IMR-90 (cell line): ENCODE measurements around the gene HPSE2. TPM values are rescaled to one million over a fixed set of nuclear protein-coding genes. Genes with fewer than 3 reads are reported as not detected.

Source experiments
- ATAC-seq: fragments of 200-7000 bp; cut with Tn5 transposase; 2 replicates; pipeline ENCODE4 v1.9.1; 2020; ENCODE audit warnings: low read depth, mild to moderate bottlenecking, moderate library complexity
- BruUV-seq: library from RNA; stranded (reverse); fragments of 400-500 nt; replicated peaks from 2 replicates; lab custom pipeline; 2021; lab: Mats Ljungman, UMichigan
- CTCF ChIA-PET: fragments of 300-600 bp; formaldehyde crosslinking; extraction: SDS; loops from one replicate; lab custom pipeline; 2021; ENCODE audit warnings: antibody characterized with exemption; lab: Yijun Ruan, JAX
- POLR2A ChIA-PET: fragments of 300-600 bp; sonication (Branson Sonifier 250); formaldehyde crosslinking; loops from one replicate; lab custom pipeline; 2022; ENCODE audit warnings: antibody characterized with exemption; ENCODE audit not compliant: unreplicated experiment; lab: Charles Lee
- DNase-seq: peaks from one replicate; pipeline ENCODE4 v3.0.0; 2013
- H2AFZ ChIP-seq: replicated peaks from 2 replicates; pipeline ENCODE3; 2013; ENCODE audit warnings: low read length, mild to moderate bottlenecking; ENCODE audit not compliant: poor library complexity
- H2AK5ac ChIP-seq: 2 replicates; pipeline ENCODE4 v1.6.1; 2013; ENCODE audit warnings: low read depth, low read length, inconsistent platforms
- H2AK9ac ChIP-seq: replicated peaks from 2 replicates; pipeline ENCODE3; 2013; ENCODE audit warnings: mild to moderate bottlenecking, low read depth, low read length, moderate library complexity; ENCODE audit not compliant: poor library complexity
- H2BK120ac ChIP-seq: 2 replicates; pipeline ENCODE4 v1.6.1; 2013; ENCODE audit warnings: low read depth, low read length, inconsistent platforms
- H2BK15ac ChIP-seq: 3 replicates; pipeline ENCODE4 v1.6.1; 2013; ENCODE audit warnings: low read depth, low read length, inconsistent platforms
- H2BK20ac ChIP-seq: 2 replicates; pipeline ENCODE4 v1.6.1; 2013; ENCODE audit warnings: low read depth, mild to moderate bottlenecking, inconsistent platforms, low read length, moderate library complexity
- H2BK5ac ChIP-seq: 2 replicates; pipeline ENCODE4 v1.6.1; 2013; ENCODE audit warnings: mild to moderate bottlenecking, low read depth, low read length, inconsistent platforms; ENCODE audit not compliant: poor library complexity, severe bottlenecking
- H3K14ac ChIP-seq: replicated peaks from 2 replicates; pipeline ENCODE4 v1.6.1; 2013; ENCODE audit warnings: low read depth, low read length, inconsistent platforms
- H3K18ac ChIP-seq: 2 replicates; pipeline ENCODE4 v1.6.1; 2013; ENCODE audit warnings: low read depth, low read length, control low read depth
- H3K23ac ChIP-seq: 2 replicates; pipeline ENCODE4 v1.6.1; 2013; ENCODE audit warnings: low read depth, low read length, inconsistent platforms
- H3K27ac ChIP-seq: 2 replicates; pipeline ENCODE4 v1.5.1; 2013; ENCODE audit warnings: mild to moderate bottlenecking, control low read depth, low read length; ENCODE audit not compliant: insufficient read depth
- H3K27me3 ChIP-seq: 2 replicates; pipeline ENCODE4 v1.6.1; 2013; ENCODE audit warnings: low read length; ENCODE audit not compliant: control insufficient read depth, insufficient read depth
- H3K36me3 ChIP-seq: 2 replicates; pipeline ENCODE4 v1.6.1; 2013; ENCODE audit warnings: low read length, mixed read lengths; ENCODE audit not compliant: control insufficient read depth, insufficient read depth
- H3K4ac ChIP-seq: 2 replicates; pipeline ENCODE4 v1.6.1; 2013; ENCODE audit warnings: low read depth, low read length, inconsistent platforms
- H3K4me1 ChIP-seq: 2 replicates; pipeline ENCODE4 v1.6.1; 2013; ENCODE audit warnings: low read length, mixed read lengths; ENCODE audit not compliant: control insufficient read depth, insufficient read depth
- H3K4me2 ChIP-seq: 2 replicates; pipeline ENCODE4 v1.6.1; 2013; ENCODE audit warnings: low read depth, mild to moderate bottlenecking, control low read depth, low read length, moderate library complexity
- H3K4me3 ChIP-seq: 2 replicates; pipeline ENCODE4 v1.5.1; 2013; ENCODE audit warnings: low read depth, mild to moderate bottlenecking, control low read depth, low read length, moderate library complexity; ENCODE audit not compliant: insufficient read depth
- H3K56ac ChIP-seq: 2 replicates; pipeline ENCODE4 v1.6.1; 2013; ENCODE audit warnings: low read length, inconsistent platforms; ENCODE audit not compliant: insufficient read depth; ENCODE audit errors: extremely low read depth
- H3K79me1 ChIP-seq, 2 experiments: 2 replicates each; pipeline ENCODE4 v1.6.1; 2013; ENCODE audit warnings: low read length in 2 of 2, inconsistent platforms in 1 of 2, low read depth in 1 of 2
- H3K9ac ChIP-seq: 2 replicates; pipeline ENCODE4 v1.6.1; 2013; ENCODE audit warnings: low read depth, low read length, control low read depth
- H3K9me1 ChIP-seq: 2 replicates; pipeline ENCODE4 v1.6.1; 2013; ENCODE audit warnings: low read length, inconsistent platforms; ENCODE audit not compliant: insufficient read depth
- H3K9me3 ChIP-seq: 2 replicates; pipeline ENCODE4 v1.6.1; 2013; ENCODE audit warnings: low read length; ENCODE audit not compliant: control insufficient read depth, insufficient read depth
- H4K20me1 ChIP-seq: 2 replicates; pipeline ENCODE4 v1.6.1; 2013; ENCODE audit warnings: low read length, inconsistent platforms; ENCODE audit not compliant: insufficient read depth
- H4K5ac ChIP-seq: 2 replicates; pipeline ENCODE4 v1.6.1; 2013; ENCODE audit warnings: mild to moderate bottlenecking, low read depth, low read length, control low read depth
- H4K8ac ChIP-seq, 2 experiments: 2 replicates each; pipeline ENCODE4 v1.6.1; 2013; ENCODE audit warnings: low read depth in 2 of 2, low read length in 2 of 2, control low read depth in 1 of 2, inconsistent platforms in 1 of 2
- H4K91ac ChIP-seq: 2 replicates; pipeline ENCODE4 v1.6.1; 2013; ENCODE audit warnings: low read depth, low read length, inconsistent platforms; ENCODE audit not compliant: insufficient read depth
- BHLHE40 ChIP-seq: fragments of 150-350 bp; IDR thresholded peaks from 2 replicates; pipeline ENCODE4 v1.6.1; 2016; ENCODE audit warnings: mild to moderate bottlenecking, low read depth, low read length
- CEBPB ChIP-seq: IDR thresholded peaks from 2 replicates; pipeline ENCODE4 v1.6.1; 2012; ENCODE audit warnings: low read depth, low read length, improper control_type of control experiment
- CHD1 ChIP-seq: IDR thresholded peaks from 2 replicates; pipeline ENCODE4 v1.6.1; 2012; ENCODE audit warnings: low read depth, low read length, improper control_type of control experiment
- CTCF ChIP-seq: conservative IDR thresholded peaks from 2 replicates; pipeline ENCODE4 v1.5.1; 2012; ENCODE audit warnings: mild to moderate bottlenecking, low read depth, low read length, improper control_type of control experiment
- ELK1 ChIP-seq: fragments of 150-350 bp; IDR thresholded peaks from 2 replicates; pipeline ENCODE4 v1.6.1; 2016; ENCODE audit warnings: low read depth, mild to moderate bottlenecking, low read length, moderate library complexity, borderline replicate concordance
- FOS ChIP-seq: fragments of 150-350 bp; IDR thresholded peaks from 2 replicates; pipeline ENCODE4 v1.6.1; 2016; ENCODE audit warnings: low read depth, low read length
- MAFK ChIP-seq: IDR thresholded peaks from 2 replicates; pipeline ENCODE4 v1.6.1; 2012; ENCODE audit warnings: low read depth, low read length, improper control_type of control experiment
- MAZ ChIP-seq: IDR thresholded peaks from 2 replicates; pipeline ENCODE4 v1.6.1; 2012; ENCODE audit warnings: low read depth, mild to moderate bottlenecking, low read length, improper control_type of control experiment, moderate library complexity, borderline replicate concordance
- MXI1 ChIP-seq: IDR thresholded peaks from 2 replicates; pipeline ENCODE4 v1.6.1; 2012; ENCODE audit warnings: low read depth, mild to moderate bottlenecking, low read length, moderate library complexity, borderline replicate concordance
- NFE2L2 ChIP-seq: fragments of 150-350 bp; IDR thresholded peaks from 2 replicates; pipeline ENCODE4 v1.6.1; 2016; ENCODE audit warnings: low read depth, mild to moderate bottlenecking, low read length
- RAD21 ChIP-seq: IDR thresholded peaks from 2 replicates; pipeline ENCODE4 v1.6.1; 2012; ENCODE audit warnings: low read length, improper control_type of control experiment
- RCOR1 ChIP-seq: IDR thresholded peaks from 2 replicates; pipeline ENCODE4 v1.6.1; 2012; ENCODE audit warnings: mild to moderate bottlenecking, low read length, improper control_type of control experiment; ENCODE audit not compliant: insufficient replicate concordance
- RFX5 ChIP-seq: IDR thresholded peaks from 2 replicates; pipeline ENCODE4 v1.8.0; 2012; ENCODE audit warnings: low read depth, mild to moderate bottlenecking, low read length, moderate library complexity
- SMC3 ChIP-seq: fragments of 150-350 bp; IDR thresholded peaks from 2 replicates; pipeline ENCODE4 v1.6.1; 2016; ENCODE audit warnings: low read depth, mild to moderate bottlenecking, antibody characterized with exemption, low read length, moderate library complexity
- USF2 ChIP-seq: fragments of 150-350 bp; IDR thresholded peaks from 2 replicates; pipeline ENCODE4 v1.6.1; 2017; ENCODE audit warnings: mild to moderate bottlenecking, antibody characterized with exemption, low read length, low read depth
- WGBS, 2 experiments: methylation state at CpG; one replicate each; pipeline versions ENCODE4 v1.1.5 to v1.1.7; 2013; ENCODE audit warnings: missing lambda C conversion rate in 2 of 2; ENCODE audit not compliant: insufficient read length in 1 of 2; ENCODE audit errors: extremely low coverage in 2 of 2; 5-methylcytosine and 5-hydroxymethylcytosine counted together
- dilution Hi-C: fragments of 300-500 bp; cut with HindIII; formaldehyde crosslinking; loops from one replicate; pipeline ENCODE4 v1.14.3; 2018; ENCODE audit warnings: low sequenced_read_pairs; ENCODE audit not compliant: unreplicated experiment
- in situ Hi-C: fragments of 300-500 bp; cut with MboI; formaldehyde crosslinking; loops from 3 replicates; pipeline ENCODE4 v1.14.3; 2019; ENCODE audit warnings: low sequenced_read_pairs, inconsistent platforms, mixed read lengths
- intact Hi-C: fragments of 100-400 bp; cut with micrococcal nuclease; formaldehyde crosslinking; loops from 2 replicates; pipeline ENCODE4 v1.10.0; 2022
- polyA plus RNA-seq, 3 experiments: library from polyadenylated mRNA; depleted of rRNA; stranded (reverse); fragments of >200 nt; gene quantifications; 2 replicates each; pipeline ENCODE4 v1.2.3, GENCODE V29; 2012; ENCODE audit warnings: low replicate concordance in 1 of 3
- total RNA-seq: library from RNA; depleted of rRNA; stranded (reverse); fragments of >200 nt; gene quantifications from 2 replicates; pipeline ENCODE4 v1.2.3, GENCODE V29; 2012

The HPSE2 gene
- total and polyA plus RNA-seq, 2 of the 4 experiments (the other 2 are of a cell fraction) = not detected

GRCh38 chr10:98687685-98688084 is 548.0 kb downstream of the HPSE2 start:
- H2BK5ac ChIP-seq = no peak overlapping the region
- no peak overlapping the region for H2BK15ac ChIP-seq
- no peak overlapping the region for H4K8ac ChIP-seq
- ChIA-PET CTCF (no interaction called here), POLR2A (no interaction called here)
- no peak overlapping the region for H2BK20ac ChIP-seq
- no peaks in the 10 kb centered on the region for H3K9me1 ChIP-seq
- intact Hi-C loops (no loop called here), in situ Hi-C loops (no loop called here), dilution Hi-C loops (no loop called here)
- no peaks in the 10 kb centered on the region for H3K9me3 ChIP-seq
- no peak for TF ChIP-seq MXI1
- TF ChIP-seq USF2 = no peak
- no peak for TF ChIP-seq RFX5
- TF ChIP-seq RAD21 = no peak
- TF ChIP-seq CEBPB = no peak
- TF ChIP-seq RCOR1 = no peak
- TF ChIP-seq SMC3 = no peak
- TF ChIP-seq FOS = no peak
- TF ChIP-seq MAZ = no peak
- no peak for TF ChIP-seq NFE2L2
- TF ChIP-seq MAFK = no peak
- TF ChIP-seq CTCF = no peak
- no peak for TF ChIP-seq ELK1
- TF ChIP-seq CHD1 = no peak
- TF ChIP-seq BHLHE40 = no peak
- H3K56ac ChIP-seq = no peak overlapping the region
- H3K23ac ChIP-seq = no peak overlapping the region
- DNase-seq (no peak), ATAC-seq (no peak)
- no peak overlapping the region for H3K4ac ChIP-seq
- no peak overlapping the region for H4K5ac ChIP-seq
- WGBS, 2 experiments = no CpG with 5 or more reads among the region's 1 CpG
- no peak overlapping the region for H3K4me2 ChIP-seq
- no peak overlapping the region for H2AK9ac ChIP-seq
- H4K20me1 ChIP-seq = no peaks in the 10 kb centered on the region
- no peaks in the 10 kb centered on the region for H3K27me3 ChIP-seq
- H3K9ac ChIP-seq = no peak overlapping the region
- H3K4me3 ChIP-seq = no peak overlapping the region
- BruUV-seq = no TSS peak
- no peak overlapping the region for H2BK120ac ChIP-seq
- no peaks in the 10 kb centered on the region for H3K4me1 ChIP-seq
- H3K79me1 ChIP-seq = no peaks in the 10 kb centered on the region
- no peak overlapping the region for H3K18ac ChIP-seq
- H2AK5ac ChIP-seq = no peak overlapping the region
- no peak overlapping the region for H3K27ac ChIP-seq
- no peak overlapping the region for H3K14ac ChIP-seq
- no peak overlapping the region for H2AFZ ChIP-seq
- H4K91ac ChIP-seq = no peak overlapping the region
- H3K36me3 ChIP-seq = no peaks in the 10 kb centered on the region
